Stimulated activated CD8-positive, alpha-beta memory T cell treated with anti-CD3 and anti-CD28 coated beads, Interleukin-7, amount 100 ng/mL, for 48 hours (primary cell): ENCODE data around the gene ALDH3B2.
"Not testable (repeated sequence)": the region's sequence is repeated elsewhere in the genome, so short reads cannot be mapped to it uniquely, and the experiment has no call there.

ENCODE experiments used
- DNase-seq, 2 donors: peaks; one replicate each; pipeline ENCODE4 v3.0.0-alpha.2; 2020; ENCODE audit warnings: low read depth in 1 of 2; ENCODE audit errors: extremely low read depth in 1 of 2

Gene ALDH3B2, protein sequence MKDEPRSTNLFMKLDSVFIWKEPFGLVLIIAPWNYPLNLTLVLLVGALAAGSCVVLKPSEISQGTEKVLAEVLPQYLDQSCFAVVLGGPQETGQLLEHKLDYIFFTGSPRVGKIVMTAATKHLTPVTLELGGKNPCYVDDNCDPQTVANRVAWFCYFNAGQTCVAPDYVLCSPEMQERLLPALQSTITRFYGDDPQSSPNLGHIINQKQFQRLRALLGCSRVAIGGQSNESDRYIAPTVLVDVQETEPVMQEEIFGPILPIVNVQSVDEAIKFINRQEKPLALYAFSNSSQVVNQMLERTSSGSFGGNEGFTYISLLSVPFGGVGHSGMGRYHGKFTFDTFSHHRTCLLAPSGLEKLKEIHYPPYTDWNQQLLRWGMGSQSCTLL

DNA sequence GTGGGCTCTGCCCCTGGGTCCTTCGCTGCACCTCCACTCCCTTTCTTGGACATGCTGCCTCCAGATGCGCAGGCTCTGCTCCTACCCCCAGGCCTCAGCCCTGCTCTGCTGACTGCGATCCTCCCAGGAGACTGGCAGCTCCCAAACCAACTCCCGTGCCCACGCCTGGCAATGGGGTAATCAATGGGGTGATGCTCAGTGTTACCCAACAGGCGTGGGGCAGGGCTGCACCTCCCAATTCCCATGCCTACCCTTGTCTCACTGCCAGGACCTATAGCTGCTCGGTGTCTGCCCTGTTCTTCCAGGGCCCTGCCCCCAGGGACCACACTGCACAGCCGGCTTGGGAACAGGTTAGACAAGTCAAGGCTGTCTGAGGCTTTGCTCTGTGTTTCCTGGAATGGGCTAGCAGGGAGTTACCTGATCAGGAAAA lies at the start of gene ALDH3B2:
Gene ALDH3B2, minus strand, starts transcription at position 182 of the 430 bp plus-strand sequence. CDS start 7,688 bp downstream, outside the sequence.
- DNase-seq = no peak

DNA sequence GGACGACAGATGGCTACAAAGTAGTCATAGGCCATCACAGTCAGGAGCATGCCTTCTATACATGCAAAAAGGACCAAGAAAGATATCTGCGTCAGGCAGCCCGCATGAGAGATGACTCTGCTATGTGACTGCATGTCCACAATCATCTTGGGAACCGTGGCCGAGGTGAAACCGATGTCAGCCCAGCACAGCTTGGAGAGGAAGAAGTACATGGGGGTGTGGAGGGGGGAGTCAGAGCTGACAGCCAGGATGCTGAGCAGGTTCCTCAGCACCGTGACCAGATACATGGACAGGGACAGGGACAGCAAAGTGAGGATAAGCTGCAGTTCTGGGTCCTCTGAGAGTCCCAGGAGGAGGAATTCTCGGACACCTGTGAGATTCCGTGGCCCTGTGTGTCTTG lies 48.6 kb upstream of the ALDH3B2 start:
- DNase-seq = not testable (repeated sequence)

DNA sequence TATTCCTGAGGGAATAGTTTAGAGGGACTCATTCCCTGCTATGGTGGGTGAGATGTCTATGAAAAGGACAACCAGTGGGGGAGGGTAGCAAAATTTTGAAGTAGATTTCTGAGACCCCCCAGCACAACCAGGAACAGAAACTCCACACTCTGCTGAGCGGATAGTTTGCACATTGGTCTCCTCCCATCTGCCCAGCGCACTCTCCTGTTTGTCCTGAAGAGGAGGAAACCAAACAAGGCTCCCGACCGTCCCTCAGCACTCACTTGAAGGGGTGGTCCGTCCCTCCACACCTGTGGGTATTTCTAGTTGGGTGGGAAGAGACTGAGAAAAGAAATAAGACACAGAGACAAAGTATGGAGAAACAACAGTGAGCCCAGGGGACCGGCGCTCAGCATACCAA lies 41.8 kb upstream of the ALDH3B2 start:
- DNase-seq = not testable (repeated sequence)

GRCh38 chr11:67715801-67716200 lies 41.4 kb upstream of the ALDH3B2 start:
- not testable (repeated sequence) for DNase-seq

DNA sequence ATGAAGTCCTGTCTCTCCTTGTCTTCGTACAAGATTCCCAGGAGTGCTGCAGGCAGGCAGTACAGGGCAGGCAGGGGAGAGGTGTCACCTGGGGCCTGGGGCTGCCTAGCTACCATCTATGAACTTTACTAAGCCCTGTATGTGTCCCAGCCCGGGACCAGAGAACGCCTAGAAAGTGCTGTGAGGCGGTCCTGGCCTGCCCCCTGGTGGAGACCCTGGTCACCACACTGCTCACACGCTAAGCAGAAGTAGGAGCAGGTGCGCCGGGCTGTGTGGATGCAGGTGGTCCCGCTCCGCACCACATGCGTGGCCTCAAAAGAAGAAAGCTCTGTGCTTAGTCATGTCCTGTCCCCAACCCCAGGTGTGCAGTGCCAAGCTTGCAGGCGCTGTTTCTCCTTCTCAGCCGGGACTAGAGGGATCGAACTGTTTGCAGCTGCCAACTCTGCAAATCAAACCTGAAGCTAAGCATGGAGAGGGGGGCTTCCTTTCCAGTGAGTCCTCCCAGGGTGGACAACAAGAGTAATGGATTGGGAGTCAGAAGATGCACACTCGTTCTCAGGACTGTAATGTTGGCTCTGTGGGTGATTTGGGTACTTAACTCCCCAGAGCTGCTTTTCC lies 39.6 kb upstream of the ALDH3B2 start:
- peak in 1 of 2 donors; percentile 18 for DNase-seq

DNA sequence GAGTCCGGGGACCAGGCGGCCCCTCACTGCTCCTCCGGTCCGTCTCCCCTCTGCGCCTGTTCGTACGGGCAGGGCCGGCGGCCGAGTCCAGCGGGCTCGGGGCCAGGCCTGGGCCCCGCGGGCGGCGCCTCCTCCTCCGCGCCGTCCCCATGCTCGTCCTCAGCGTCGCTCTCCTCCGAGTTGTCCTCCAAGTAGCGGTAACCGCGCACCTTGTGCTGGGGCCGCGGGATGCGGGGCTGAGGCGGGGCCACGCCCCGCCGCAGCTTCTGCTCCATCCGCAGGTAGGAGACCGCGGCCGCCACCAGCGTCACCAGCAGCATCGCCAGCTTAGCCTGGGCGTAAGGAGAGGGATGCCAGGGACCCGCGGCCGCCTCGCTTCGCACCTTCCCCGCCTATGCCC lies 37.3 kb upstream of the ALDH3B2 start:
- not testable (repeated sequence) for DNase-seq

DNA sequence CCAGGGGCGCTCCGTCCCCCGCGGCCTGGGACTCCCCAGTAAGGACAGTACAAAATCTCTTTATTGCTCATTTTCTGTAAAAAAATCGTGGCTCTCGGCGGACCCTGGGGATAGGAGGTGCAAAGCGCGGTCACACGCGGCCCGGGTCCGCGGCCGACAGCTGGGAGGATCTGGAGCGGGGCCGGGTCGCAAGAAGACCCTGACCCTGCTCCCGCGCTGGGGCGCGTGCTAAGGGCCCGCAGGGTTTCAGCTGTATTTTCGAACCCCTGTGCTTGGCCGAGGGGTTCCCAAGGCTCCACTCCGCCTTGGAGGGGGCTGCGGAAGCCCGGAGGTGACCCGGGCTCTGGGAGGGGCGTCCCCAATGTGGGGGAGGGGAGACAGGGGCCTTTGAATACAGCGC lies 36.8 kb upstream of the ALDH3B2 start:
- DNase-seq = not testable (repeated sequence)

DNA sequence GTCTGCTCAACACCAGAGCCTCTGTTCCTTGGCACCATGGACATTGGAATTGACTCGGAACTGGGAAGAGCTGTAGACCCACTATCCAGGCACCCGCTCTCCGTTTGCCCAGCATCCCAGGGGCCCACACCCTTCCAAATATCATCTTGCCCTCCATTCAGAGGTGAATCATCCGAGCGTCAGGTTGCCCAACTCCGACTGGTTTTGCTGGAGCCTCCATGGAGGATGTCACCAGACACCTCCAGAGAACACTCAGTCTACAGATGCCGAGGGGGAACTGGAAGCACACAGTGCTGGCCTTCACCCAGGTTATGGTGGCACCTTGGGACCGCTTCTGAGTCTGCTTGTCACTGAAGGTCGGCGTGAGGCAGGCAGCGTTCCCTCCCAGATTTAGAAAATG lies 35.4 kb upstream of the ALDH3B2 start:
- not testable (repeated sequence) for DNase-seq

DNA sequence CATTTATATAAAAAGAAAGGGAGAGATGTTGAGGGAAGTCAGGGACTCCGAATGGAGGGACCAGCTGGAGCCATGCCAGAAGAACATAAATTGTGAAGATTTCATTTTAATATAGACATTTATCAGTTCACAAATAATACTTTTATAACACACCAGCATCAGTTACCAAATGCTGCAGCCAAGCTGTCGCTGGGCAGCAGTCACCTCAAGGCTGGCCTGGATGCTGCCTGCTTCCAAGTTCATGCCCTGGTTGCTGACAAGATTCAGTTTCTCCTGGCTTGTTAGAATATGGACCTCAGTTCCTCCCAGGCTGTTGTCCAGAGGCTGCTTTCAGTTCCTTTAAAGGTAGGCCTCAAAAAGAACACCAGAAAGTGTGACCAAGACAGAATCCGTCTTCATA lies 30.8 kb upstream of the ALDH3B2 start:
- DNase-seq = no peak

DNA sequence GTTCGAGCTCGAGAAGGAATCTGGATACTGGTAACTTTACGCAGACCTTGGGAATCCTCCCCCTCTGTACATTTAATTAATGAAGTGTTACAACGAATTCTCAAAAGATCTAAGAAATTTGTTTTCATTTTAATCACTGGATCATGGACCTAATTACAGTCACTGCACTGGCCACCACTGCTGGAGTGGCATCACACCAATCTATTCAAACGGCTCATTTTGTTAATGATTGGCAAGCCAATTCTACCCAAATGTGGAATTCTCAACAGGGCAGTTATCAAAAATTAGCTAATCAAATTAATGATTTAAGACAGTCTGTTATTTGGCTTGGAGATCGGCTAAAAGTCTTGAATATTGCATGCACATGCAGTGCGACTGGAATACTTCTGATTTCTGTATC lies 30.1 kb upstream of the ALDH3B2 start:
- DNase-seq = no peak

DNA sequence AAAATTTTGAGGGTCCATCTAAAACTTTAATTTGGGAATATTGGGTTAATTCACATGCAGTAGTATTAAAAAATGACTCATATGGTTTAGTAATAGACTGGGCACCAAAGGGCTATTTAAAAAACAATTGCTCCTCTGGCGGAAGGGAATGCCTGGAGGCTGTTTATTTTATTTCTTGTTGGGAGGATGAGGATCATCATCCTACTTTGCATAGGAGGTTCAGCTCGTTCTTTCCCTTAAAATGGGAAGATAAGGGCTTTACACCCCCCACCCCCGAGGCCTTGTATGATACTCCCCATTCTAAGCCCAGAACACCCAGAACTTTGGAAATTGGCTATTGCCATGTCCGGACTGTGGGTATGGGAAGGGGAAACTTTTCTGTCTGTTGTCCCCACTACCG lies 29.3 kb upstream of the ALDH3B2 start:
- not testable (repeated sequence) for DNase-seq

- DNase-seq = no peak
Measured at GRCh38 chr11:67700548-67701262, 26.3 kb upstream of the ALDH3B2 start.

- DNase-seq = no peak
Measured at GRCh38 chr11:67700141-67700540, 25.7 kb upstream of the ALDH3B2 start.

DNA sequence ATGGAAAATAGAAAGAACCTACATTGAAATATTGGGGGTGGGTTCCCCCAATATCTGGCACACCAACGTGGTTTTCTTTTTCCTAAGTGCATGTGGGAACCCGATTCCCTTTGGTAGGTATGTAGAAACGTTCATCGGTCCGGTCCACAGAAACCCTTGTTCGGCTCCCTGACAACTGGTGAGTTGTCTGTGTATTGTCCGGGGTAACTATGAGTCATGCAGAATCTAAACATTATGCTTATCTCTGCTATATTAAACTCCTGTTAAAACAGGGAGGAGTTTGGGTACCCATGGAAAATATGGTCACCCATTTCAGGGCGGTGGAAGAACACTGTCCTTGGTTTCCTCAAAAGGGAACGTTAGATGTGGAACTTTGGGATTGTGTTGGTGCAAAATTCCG lies 25.1 kb upstream of the ALDH3B2 start:
- no peak for DNase-seq

DNA sequence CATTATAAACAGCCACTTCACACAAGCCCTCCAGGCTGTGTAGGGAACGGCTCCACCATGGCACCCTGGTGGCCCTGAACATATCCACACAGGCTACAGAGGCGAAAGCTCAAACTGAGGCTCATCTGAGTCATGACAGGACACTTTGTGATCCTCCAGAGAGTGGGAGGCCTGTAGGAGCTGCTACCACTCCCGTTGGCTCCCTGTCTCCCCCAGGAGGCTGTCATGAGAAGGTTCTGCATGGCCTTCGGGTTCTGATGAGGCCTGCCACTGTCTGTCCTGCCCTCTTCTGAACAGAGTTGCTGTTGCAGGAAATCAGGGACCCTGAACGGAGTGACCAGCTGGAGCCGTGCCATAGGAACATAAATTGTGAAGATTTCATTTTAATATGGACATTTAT lies 23.8 kb upstream of the ALDH3B2 start:
- no peak for DNase-seq

- no peak for DNase-seq
Measured at GRCh38 chr11:67697846-67698245, 23.4 kb upstream of the ALDH3B2 start.

- DNase-seq = no peak
Measured at GRCh38 chr11:67696998-67697397, 22.6 kb upstream of the ALDH3B2 start.

DNA sequence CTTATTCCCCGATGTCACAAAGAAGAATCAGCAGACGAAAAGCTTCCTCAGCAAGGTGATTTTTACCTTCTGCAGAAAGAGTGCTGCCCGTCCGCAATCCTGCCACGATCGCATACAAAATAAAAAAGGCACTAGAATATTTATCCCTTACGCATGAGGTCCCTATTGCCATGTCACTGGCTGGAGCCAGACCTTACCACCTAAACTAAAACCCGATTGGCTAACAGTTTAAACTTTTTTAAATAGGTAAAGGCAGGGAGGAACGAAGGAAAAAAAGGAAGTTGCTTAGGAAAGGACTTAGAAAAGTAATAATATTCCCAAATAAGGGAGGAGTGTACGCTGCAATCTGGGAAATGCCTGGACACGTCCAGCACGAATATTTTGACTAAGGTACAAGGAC lies 21.2 kb upstream of the ALDH3B2 start:
- DNase-seq = no peak

DNA sequence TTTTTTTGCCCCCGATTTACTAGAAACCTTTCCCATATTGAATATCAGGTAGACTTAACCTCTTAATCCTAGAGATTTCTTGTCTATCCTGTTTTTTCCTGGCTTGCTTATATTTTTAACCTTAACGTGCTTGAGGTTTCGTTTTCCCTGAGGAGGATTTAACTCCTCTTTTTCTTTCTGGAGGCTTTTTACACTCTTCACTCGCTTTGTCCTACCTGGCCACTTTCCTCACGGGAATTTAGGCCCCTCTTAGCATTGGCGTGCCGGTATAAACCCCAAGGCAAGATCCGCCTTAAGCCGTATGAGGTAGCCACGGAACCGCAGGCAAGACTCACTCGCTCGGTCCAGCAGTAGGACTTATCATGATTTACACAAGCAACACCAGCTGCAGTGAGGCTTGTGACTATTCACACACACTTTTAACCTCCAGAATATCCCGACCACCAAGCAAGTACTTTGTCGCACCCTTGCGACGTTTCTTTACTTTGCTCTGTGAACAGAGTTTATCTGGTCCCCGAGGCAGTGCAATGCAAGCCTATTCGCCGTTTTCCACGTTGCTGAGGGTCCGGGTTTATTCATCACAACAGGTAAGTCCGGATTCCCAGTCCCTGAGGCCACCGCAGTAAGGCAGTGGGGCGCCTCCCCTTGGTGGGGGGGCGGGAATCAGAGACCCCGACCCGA lies 20.6 kb upstream of the ALDH3B2 start:
- no peak for DNase-seq

DNA sequence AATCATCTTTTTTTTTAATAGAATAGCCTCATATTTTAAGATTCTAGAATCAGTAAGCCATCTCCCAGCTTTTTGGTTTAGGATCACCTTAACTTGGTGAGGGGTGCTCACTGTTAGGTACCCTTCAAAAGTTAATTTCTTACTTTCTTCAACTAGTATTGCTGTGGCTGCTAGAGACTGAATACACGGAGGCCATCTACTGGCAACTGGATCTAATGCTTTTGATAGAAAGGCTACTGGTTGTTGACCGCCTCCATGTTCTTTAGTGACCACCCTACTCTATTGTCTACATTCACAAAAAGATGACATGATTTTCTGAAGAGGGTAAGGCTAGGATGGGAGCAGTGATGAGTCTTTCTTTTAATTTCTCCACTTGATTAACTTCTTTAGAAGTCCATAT lies 16.7 kb upstream of the ALDH3B2 start:
- no peak for DNase-seq

DNA sequence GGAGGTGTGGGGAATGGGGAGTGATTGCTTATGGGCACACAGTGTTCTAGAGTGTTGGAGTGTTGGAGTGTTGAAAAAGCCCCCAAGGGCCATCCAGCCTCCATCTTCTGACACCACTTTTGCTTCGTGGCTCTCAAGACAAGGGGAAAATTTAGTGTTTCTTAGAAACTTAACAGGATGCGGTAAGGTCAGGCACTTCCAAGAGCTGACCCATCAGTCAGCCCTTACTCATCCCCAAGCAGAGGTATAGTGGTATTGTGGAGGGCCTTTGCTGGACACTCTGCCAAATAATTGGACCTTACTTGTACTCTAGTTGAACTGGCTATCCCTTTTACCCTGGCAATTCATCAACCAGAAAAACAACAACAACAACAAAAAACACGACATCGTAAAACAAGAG lies 14.8 kb upstream of the ALDH3B2 start:
- no peak for DNase-seq
